HCT116 (cell line): ENCODE results near the gene LMCD1. TPM values are rescaled to one million over a fixed set of nuclear protein-coding genes. Genes with fewer than 3 reads are reported as not detected.

ENCODE experiments used
- ATAC-seq: fragments of 200-7000 bp; cut with Tn5 transposase; 2 replicates; pipeline ENCODE4 v1.9.1; 2020; ENCODE audit warnings: mild to moderate bottlenecking, moderate library complexity
- BruUV-seq: library from RNA; stranded (reverse); fragments of 400-500 nt; replicated peaks from 2 replicates; lab custom pipeline; 2021; lab: Mats Ljungman, UMichigan
- CTCF ChIA-PET: fragments of 300-600 bp; sonication (Branson Sonifier 250); formaldehyde crosslinking; loops from one replicate; lab custom pipeline; 2021; ENCODE audit warnings: antibody characterized with exemption; lab: Charles Lee
- POLR2A ChIA-PET: fragments of 300-600, 350-600 bp; sonication (Branson Sonifier 250); formaldehyde crosslinking; loops from one replicate; lab custom pipeline; 2021; ENCODE audit warnings: antibody characterized with exemption; lab: Charles Lee
- RAD21 ChIA-PET, 2 experiments: fragments of 300-600 bp; sonication (Branson Sonifier 250); formaldehyde crosslinking; loops; one replicate each; lab custom pipeline; 2023; ENCODE audit warnings: low total read pairs in 2 of 2; ENCODE audit not compliant: uncharacterized antibody in 2 of 2, unreplicated experiment in 2 of 2, low non-redundant PET in 1 of 2; lab: Charles Lee
- DNase-seq: peaks from one replicate; pipeline ENCODE4 v3.0.0-alpha.2; 2010; ENCODE audit warnings: low read depth, low spot score
- H2AFZ ChIP-seq: fragments of 200-600 bp; shearing (Covaris generic), sonication (generic); 2 replicates; pipeline ENCODE4 v1.6.1; 2017; ENCODE audit warnings: low read depth, mixed run types, mixed read lengths, antibody characterized with exemption, low read length; ENCODE audit not compliant: poor library complexity, severe bottlenecking
- H3K27ac ChIP-seq: 2 replicates; pipeline ENCODE4 v1.5.1; 2012; ENCODE audit warnings: low read depth, low read length
- H3K27me3 ChIP-seq: fragments of 200-600 bp; sonication (generic); 2 replicates; pipeline ENCODE4 v1.6.1; 2016; ENCODE audit warnings: mixed run types, low read length, mixed read lengths; ENCODE audit not compliant: insufficient read depth
- H3K36me3 ChIP-seq, 2 experiments: fragments of 200-500 bp in 1 of 2; fragments of 200-600 bp in 1 of 2; sonication (Bioruptor generic) in 1 of 2; sonication (generic) in 1 of 2; 2 replicates each; pipeline versions ENCODE4 v1.5.1 to v1.6.1; 2014 to 2016; ENCODE audit warnings: low read length in 2 of 2, inconsistent platforms in 1 of 2, mixed read lengths in 1 of 2, mixed run types in 1 of 2; ENCODE audit not compliant: insufficient read depth in 2 of 2, control insufficient read depth in 1 of 2
- H3K4me1 ChIP-seq, 2 experiments: fragments of 200-600 bp in 1 of 2; sonication (generic) in 1 of 2; 2 replicates each; pipeline versions ENCODE4 v1.5.1 to v1.6.1; 2012 to 2017; ENCODE audit warnings: low read length in 2 of 2, inconsistent platforms in 1 of 2, mild to moderate bottlenecking in 1 of 2, mixed read lengths in 1 of 2, mixed run types in 1 of 2, moderate library complexity in 1 of 2; ENCODE audit not compliant: insufficient read depth in 2 of 2, control insufficient read depth in 1 of 2
- H3K4me2 ChIP-seq: fragments of 200-600 bp; sonication (generic); 2 replicates; pipeline ENCODE4 v1.6.1; 2017; ENCODE audit warnings: mixed run types, low read length, mixed read lengths
- H3K4me3 ChIP-seq, 2 experiments: fragments of 200-600 bp in 1 of 2; sonication (generic) in 1 of 2; replicated peaks in 1 of 2; 2 replicates each; pipeline ENCODE4 v1.5.1; 2011 to 2016; ENCODE audit warnings: low read length in 2 of 2, control low read depth in 1 of 2, low read depth in 1 of 2, mild to moderate bottlenecking in 1 of 2, mixed read lengths in 1 of 2, mixed run types in 1 of 2
- H3K79me2 ChIP-seq: fragments of 200-600 bp; sonication (generic); 2 replicates; pipeline ENCODE4 v1.6.1; 2017; ENCODE audit warnings: mild to moderate bottlenecking, mixed run types, low read length, moderate library complexity, mixed read lengths; ENCODE audit not compliant: insufficient read depth
- H3K9ac ChIP-seq: fragments of 200-600 bp; sonication (generic); 2 replicates; pipeline ENCODE4 v1.6.1; 2016; ENCODE audit warnings: low read length, mixed read lengths
- H3K9me2 ChIP-seq: fragments of 200-600 bp; sonication (generic), shearing (Covaris generic); 2 replicates; pipeline ENCODE4 v1.6.1; 2017; ENCODE audit warnings: mixed run types, mild to moderate bottlenecking, moderate library complexity; ENCODE audit not compliant: insufficient read depth
- H3K9me3 ChIP-seq, 2 experiments: fragments of 200-500 bp in 1 of 2; fragments of 200-600 bp in 1 of 2; sonication (Bioruptor generic) in 1 of 2; sonication (generic) in 1 of 2; 2 replicates each; pipeline ENCODE4 v1.6.1; 2014 to 2017; ENCODE audit warnings: low read length in 2 of 2, mixed read lengths in 2 of 2, inconsistent platforms in 1 of 2, low read depth in 1 of 2, mild to moderate bottlenecking in 1 of 2, mixed run types in 1 of 2, moderate library complexity in 1 of 2; ENCODE audit not compliant: control insufficient read depth in 1 of 2, insufficient read depth in 1 of 2
- H4K20me1 ChIP-seq: fragments of 200-600 bp; sonication (generic), shearing (Covaris generic); 2 replicates; pipeline ENCODE4 v1.6.1; 2017; ENCODE audit warnings: mixed run types, mild to moderate bottlenecking, moderate library complexity; ENCODE audit not compliant: insufficient read depth
- CBX3 ChIP-seq: IDR thresholded peaks from 2 replicates; pipeline ENCODE4 v1.6.1; 2012; ENCODE audit warnings: low read depth
- CEBPB ChIP-seq: IDR thresholded peaks from 2 replicates; pipeline ENCODE4 v1.6.1; 2012; ENCODE audit warnings: low read depth
- ELF1 ChIP-seq: IDR thresholded peaks from 2 replicates; pipeline ENCODE4 v1.6.1; 2012; ENCODE audit warnings: low read depth, borderline replicate concordance
- EZH2 ChIP-seq: fragments of 200-600 bp; sonication (generic); IDR thresholded peaks from 2 replicates; pipeline ENCODE4 v1.6.1; 2017; ENCODE audit warnings: antibody characterized with exemption, mixed run types
- FOSL1 ChIP-seq: IDR thresholded peaks from 2 replicates; pipeline ENCODE4 v1.6.1; 2012; ENCODE audit warnings: low read depth
- JUND ChIP-seq: IDR thresholded peaks from 2 replicates; pipeline ENCODE4 v1.6.1; 2012
- POLR2A ChIP-seq: IDR thresholded peaks from 2 replicates; pipeline ENCODE4 v1.7.0; 2011; ENCODE audit warnings: borderline replicate concordance; ENCODE audit not compliant: insufficient read depth, insufficient read length; ENCODE audit errors: extremely low read depth
- RAD21 ChIP-seq: IDR thresholded peaks from 2 replicates; pipeline ENCODE4 v1.6.1; 2012; ENCODE audit warnings: low read depth, mild to moderate bottlenecking
- SP1 ChIP-seq: IDR thresholded peaks from 2 replicates; pipeline ENCODE4 v1.6.1; 2012; ENCODE audit warnings: low read depth
- TCF7L2 ChIP-seq: IDR thresholded peaks from 2 replicates; pipeline ENCODE4 v1.7.0; 2011; ENCODE audit warnings: borderline replicate concordance, inconsistent platforms; ENCODE audit not compliant: insufficient read depth, insufficient read length; ENCODE audit errors: extremely low read depth
- YY1 ChIP-seq: IDR thresholded peaks from 2 replicates; pipeline ENCODE4 v1.6.1; 2011; ENCODE audit warnings: low read length, low read depth, moderate library complexity, mild to moderate bottlenecking; ENCODE audit not compliant: insufficient replicate concordance; ENCODE audit errors: extremely low read depth
- ZNF274 ChIP-seq: fragments of 200-500 bp; sonication (Bioruptor generic); IDR thresholded peaks from 2 replicates; pipeline ENCODE4 v1.6.1; 2014; ENCODE audit warnings: mild to moderate bottlenecking, low read depth, low read length, inconsistent platforms
- intact Hi-C: fragments of 100-400 bp; cut with micrococcal nuclease; formaldehyde crosslinking; loops from 2 replicates; pipeline ENCODE4 v1.10.0; 2022
- total RNA-seq: library from RNA; stranded (reverse); gene quantifications from one replicate; pipeline ENCODE4 v1.2.1, GENCODE V29; 2021; ENCODE audit not compliant: unreplicated experiment
- TF ChIP-seq, protein P1 (sequence below), 3 experiments: fragments of 200-600 bp in 1 of 3; sonication (generic) in 1 of 3; IDR thresholded peaks in 2 of 3; conservative IDR thresholded peaks in 1 of 3; 2 replicates each; pipeline ENCODE4 v1.5.1; 2012 to 2017; ENCODE audit warnings: low read depth in 2 of 3, low read length in 2 of 3, antibody characterized with exemption in 1 of 3, borderline replicate concordance in 1 of 3, control low read depth in 1 of 3, mild to moderate bottlenecking in 1 of 3, mixed read lengths in 1 of 3, mixed run types in 1 of 3, moderate library complexity in 1 of 3; ENCODE audit not compliant: insufficient read depth in 1 of 3
- TF ChIP-seq, protein P2 (sequence below): IDR thresholded peaks from 2 replicates; pipeline ENCODE4 v1.6.1; 2012
- TF ChIP-seq, protein P3 (sequence below): IDR thresholded peaks from 2 replicates; pipeline ENCODE4 v1.6.1; 2012; ENCODE audit warnings: low read depth
- TF ChIP-seq, protein P4 (sequence below): IDR thresholded peaks from 2 replicates; pipeline ENCODE4 v1.6.1; 2012

Gene LMCD1
- total RNA-seq, 1 experiment from 2014 or later: 4.6 TPM

DNA sequence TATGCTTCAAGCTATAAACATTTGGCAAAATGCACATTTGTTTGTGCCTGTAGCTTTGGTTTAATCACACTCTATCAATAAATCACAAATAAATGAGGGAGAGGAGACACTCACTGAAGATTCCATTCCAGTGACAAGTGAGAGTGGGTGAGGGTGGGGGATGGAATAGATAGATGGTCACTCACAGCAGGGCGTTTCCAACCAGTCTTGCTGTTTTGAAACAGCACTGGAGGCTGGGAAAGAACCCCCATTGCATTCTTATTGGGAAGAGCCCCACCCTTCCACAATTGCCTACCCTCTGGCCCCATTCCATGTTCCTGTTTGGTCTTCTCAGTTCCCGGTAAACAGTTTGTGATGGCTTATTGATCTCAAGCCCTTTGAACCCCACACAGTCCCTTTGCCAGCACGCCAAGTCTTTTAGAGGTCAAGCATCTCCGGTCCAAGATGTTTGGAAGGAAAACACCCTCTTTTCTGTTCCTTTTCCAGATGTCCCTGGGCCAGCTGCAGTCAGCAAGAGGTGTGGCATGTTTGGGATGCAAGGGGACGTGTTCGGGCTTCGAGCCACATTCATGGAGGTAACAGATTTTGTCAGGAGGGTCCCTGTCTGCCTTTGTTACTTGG, 30.7 kb downstream of the LMCD1 start:
- no peak for DNase-seq
- Histone ChIP-seq H3K79me2 (no peaks in the 10 kb centered on the region), H3K9me2 (no peaks in the 10 kb centered on the region), H3K36me3 (no peaks in the 10 kb centered on the region), H3K9ac (no peak overlapping the region), H3K27me3 (no peaks in the 10 kb centered on the region)
- CTCF ChIA-PET: no interaction called here
- BruUV-seq: no TSS peak
- intact Hi-C loops: no loop called here
- TF ChIP-seq, protein P1, sequence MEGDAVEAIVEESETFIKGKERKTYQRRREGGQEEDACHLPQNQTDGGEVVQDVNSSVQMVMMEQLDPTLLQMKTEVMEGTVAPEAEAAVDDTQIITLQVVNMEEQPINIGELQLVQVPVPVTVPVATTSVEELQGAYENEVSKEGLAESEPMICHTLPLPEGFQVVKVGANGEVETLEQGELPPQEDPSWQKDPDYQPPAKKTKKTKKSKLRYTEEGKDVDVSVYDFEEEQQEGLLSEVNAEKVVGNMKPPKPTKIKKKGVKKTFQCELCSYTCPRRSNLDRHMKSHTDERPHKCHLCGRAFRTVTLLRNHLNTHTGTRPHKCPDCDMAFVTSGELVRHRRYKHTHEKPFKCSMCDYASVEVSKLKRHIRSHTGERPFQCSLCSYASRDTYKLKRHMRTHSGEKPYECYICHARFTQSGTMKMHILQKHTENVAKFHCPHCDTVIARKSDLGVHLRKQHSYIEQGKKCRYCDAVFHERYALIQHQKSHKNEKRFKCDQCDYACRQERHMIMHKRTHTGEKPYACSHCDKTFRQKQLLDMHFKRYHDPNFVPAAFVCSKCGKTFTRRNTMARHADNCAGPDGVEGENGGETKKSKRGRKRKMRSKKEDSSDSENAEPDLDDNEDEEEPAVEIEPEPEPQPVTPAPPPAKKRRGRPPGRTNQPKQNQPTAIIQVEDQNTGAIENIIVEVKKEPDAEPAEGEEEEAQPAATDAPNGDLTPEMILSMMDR (IDR thresholded peaks at IDR 0.05 in 2 of 3, conservative IDR thresholded peaks at IDR 0.05 in 1 of 3; ENCODE audit: borderline replicate concordance in 1 of 3, insufficient read depth in 1 of 3, low read depth in 2 of 3, low read length in 2 of 3): no peak
- TF ChIP-seq RAD21 (no peak), CEBPB (no peak), SP1 (no peak), CBX3 (no peak), ZNF274 (no peak), TCF7L2 (no peak), FOSL1 (no peak), JUND (no peak), EZH2 (no peak), YY1 (no peak), POLR2A (no peak), ELF1 (no peak)
- TF ChIP-seq, protein P2, sequence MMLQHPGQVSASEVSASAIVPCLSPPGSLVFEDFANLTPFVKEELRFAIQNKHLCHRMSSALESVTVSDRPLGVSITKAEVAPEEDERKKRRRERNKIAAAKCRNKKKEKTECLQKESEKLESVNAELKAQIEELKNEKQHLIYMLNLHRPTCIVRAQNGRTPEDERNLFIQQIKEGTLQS: no peak
- TF ChIP-seq, protein P3, sequence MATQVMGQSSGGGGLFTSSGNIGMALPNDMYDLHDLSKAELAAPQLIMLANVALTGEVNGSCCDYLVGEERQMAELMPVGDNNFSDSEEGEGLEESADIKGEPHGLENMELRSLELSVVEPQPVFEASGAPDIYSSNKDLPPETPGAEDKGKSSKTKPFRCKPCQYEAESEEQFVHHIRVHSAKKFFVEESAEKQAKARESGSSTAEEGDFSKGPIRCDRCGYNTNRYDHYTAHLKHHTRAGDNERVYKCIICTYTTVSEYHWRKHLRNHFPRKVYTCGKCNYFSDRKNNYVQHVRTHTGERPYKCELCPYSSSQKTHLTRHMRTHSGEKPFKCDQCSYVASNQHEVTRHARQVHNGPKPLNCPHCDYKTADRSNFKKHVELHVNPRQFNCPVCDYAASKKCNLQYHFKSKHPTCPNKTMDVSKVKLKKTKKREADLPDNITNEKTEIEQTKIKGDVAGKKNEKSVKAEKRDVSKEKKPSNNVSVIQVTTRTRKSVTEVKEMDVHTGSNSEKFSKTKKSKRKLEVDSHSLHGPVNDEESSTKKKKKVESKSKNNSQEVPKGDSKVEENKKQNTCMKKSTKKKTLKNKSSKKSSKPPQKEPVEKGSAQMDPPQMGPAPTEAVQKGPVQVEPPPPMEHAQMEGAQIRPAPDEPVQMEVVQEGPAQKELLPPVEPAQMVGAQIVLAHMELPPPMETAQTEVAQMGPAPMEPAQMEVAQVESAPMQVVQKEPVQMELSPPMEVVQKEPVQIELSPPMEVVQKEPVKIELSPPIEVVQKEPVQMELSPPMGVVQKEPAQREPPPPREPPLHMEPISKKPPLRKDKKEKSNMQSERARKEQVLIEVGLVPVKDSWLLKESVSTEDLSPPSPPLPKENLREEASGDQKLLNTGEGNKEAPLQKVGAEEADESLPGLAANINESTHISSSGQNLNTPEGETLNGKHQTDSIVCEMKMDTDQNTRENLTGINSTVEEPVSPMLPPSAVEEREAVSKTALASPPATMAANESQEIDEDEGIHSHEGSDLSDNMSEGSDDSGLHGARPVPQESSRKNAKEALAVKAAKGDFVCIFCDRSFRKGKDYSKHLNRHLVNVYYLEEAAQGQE: no peak
- TF ChIP-seq, protein P4, sequence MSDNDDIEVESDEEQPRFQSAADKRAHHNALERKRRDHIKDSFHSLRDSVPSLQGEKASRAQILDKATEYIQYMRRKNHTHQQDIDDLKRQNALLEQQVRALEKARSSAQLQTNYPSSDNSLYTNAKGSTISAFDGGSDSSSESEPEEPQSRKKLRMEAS: no peak
- TF ChIP-seq, all 23 proteins: peak for 0
- H3K9me3 ChIP-seq: no peaks in the 10 kb centered on the region
- RAD21 ChIA-PET: no interaction called here
- H3K4me1 ChIP-seq: peaks cover 5 to 20% of the 10 kb centered on the region in 2 experiments
- POLR2A ChIA-PET: no interaction called here
- no peak overlapping the region for H3K27ac ChIP-seq
- H3K4me2 ChIP-seq: peak overlapping the region; percentile 16; the same call in 1 of the 2 replicates
- no peak overlapping the region for H3K4me3 ChIP-seq
- no peaks in the 10 kb centered on the region for H4K20me1 ChIP-seq
- no peak for ATAC-seq
- no peak overlapping the region for H2AFZ ChIP-seq
